Retinal pigment epithelial cell (primary cell): ENCODE measurements around the gene GAK.

Source experiments
- DNase-seq: peaks from one replicate; pipeline ENCODE4 v3.0.0-alpha.2; 2010; ENCODE audit warnings: low read depth
- H3K4me3 ChIP-seq: 2 replicates; pipeline ENCODE4 v1.5.1; 2011; ENCODE audit warnings: mild to moderate bottlenecking, low read length, control low read depth, moderate library complexity
- CTCF ChIP-seq: conservative IDR thresholded peaks from 2 replicates; pipeline ENCODE4 v1.5.1; 2011; ENCODE audit warnings: low read depth, low read length, control low read depth, inconsistent platforms

GAK gene

GRCh38 chr4:950136-951020 is 18.3 kb upstream of the GAK start:
- H3K4me3 ChIP-seq, result no peak overlapping the region
- DNase-seq, result no peak
- TF ChIP-seq CTCF, result no peak

- no peak overlapping the region for H3K4me3 ChIP-seq
- no peak for DNase-seq
- TF ChIP-seq CTCF, result no peak
Observed at GRCh38 chr4:949656-950055, 17.5 kb upstream of the GAK start.

- no peak for TF ChIP-seq CTCF
- DNase-seq, result no peak
- H3K4me3 ChIP-seq, result no peak overlapping the region
Observed at GRCh38 chr4:948936-949300, 16.8 kb upstream of the GAK start.

GRCh38 chr4:948101-948935 is 16.2 kb upstream of the GAK start:
- H3K4me3 ChIP-seq, result no peak overlapping the region
- no peak for DNase-seq
- TF ChIP-seq CTCF, result no peak

- no peak for DNase-seq
- H3K4me3 ChIP-seq, result no peak overlapping the region
- no peak for TF ChIP-seq CTCF
Observed at GRCh38 chr4:947491-947971, 15.4 kb upstream of the GAK start.

GRCh38 chr4:946517-947471 is 14.7 kb upstream of the GAK start:
- TF ChIP-seq CTCF, result no peak
- no peak overlapping the region for H3K4me3 ChIP-seq
- DNase-seq, result no peak
